DND-41 (cell line): Measurements from ENCODE around the gene MICAL3.

Experiments used
- ATAC-seq: fragments of 200-7000 bp; cut with Tn5 transposase; 3 replicates; pipeline ENCODE4 v1.9.1; 2021; ENCODE audit warnings: low read depth; ENCODE audit not compliant: insufficient read depth
- DNase-seq: peaks from one replicate; pipeline ENCODE4 v3.0.0-alpha.2; 2020
- H2AFZ ChIP-seq: 2 replicates; pipeline ENCODE4 v1.6.0; 2012; ENCODE audit warnings: low read depth, low read length
- H3K27ac ChIP-seq: 2 replicates; pipeline ENCODE4 v1.5.1; 2012; ENCODE audit warnings: low read length, inconsistent platforms
- H3K27me3 ChIP-seq: fragments of 200-600 bp; sonication (generic); 2 replicates; pipeline ENCODE4 v1.6.0; 2012; ENCODE audit warnings: low read length, mild to moderate bottlenecking, inconsistent platforms; ENCODE audit not compliant: insufficient read depth, poor library complexity
- H3K36me3 ChIP-seq: 2 replicates; pipeline ENCODE4 v1.5.1; 2012; ENCODE audit warnings: low read length, inconsistent platforms; ENCODE audit not compliant: insufficient read depth
- H3K4me1 ChIP-seq: 2 replicates; pipeline ENCODE4 v1.5.1; 2012; ENCODE audit warnings: mild to moderate bottlenecking, low read length; ENCODE audit not compliant: insufficient read depth
- H3K4me2 ChIP-seq: 2 replicates; pipeline ENCODE4 v1.6.0; 2012; ENCODE audit warnings: mild to moderate bottlenecking, moderate library complexity, low read length, inconsistent platforms; ENCODE audit not compliant: insufficient read depth
- H3K4me3 ChIP-seq, 2 experiments: fragments of 200-600 bp in 1 of 2; shearing (Covaris generic) in 1 of 2; 2 replicates each; pipeline ENCODE4 v1.5.1; 2012 to 2016; ENCODE audit warnings: inconsistent platforms in 2 of 2, low read length in 2 of 2, mild to moderate bottlenecking in 2 of 2, low read depth in 1 of 2, moderate library complexity in 1 of 2
- H3K79me2 ChIP-seq: 2 replicates; pipeline ENCODE4 v1.6.0; 2012; ENCODE audit warnings: low read length, inconsistent platforms; ENCODE audit not compliant: insufficient read depth
- H3K9ac ChIP-seq: 2 replicates; pipeline ENCODE4 v1.6.0; 2012; ENCODE audit warnings: low read depth, mild to moderate bottlenecking, inconsistent platforms, low read length, moderate library complexity
- H3K9me3 ChIP-seq: 2 replicates; pipeline ENCODE4 v1.5.1; 2012; ENCODE audit warnings: low read length, moderate library complexity, mild to moderate bottlenecking, inconsistent platforms; ENCODE audit not compliant: insufficient read depth, severe bottlenecking
- H4K20me1 ChIP-seq: 2 replicates; pipeline ENCODE4 v1.6.0; 2012; ENCODE audit warnings: low read length; ENCODE audit not compliant: insufficient read depth
- CTCF ChIP-seq: IDR thresholded peaks from 2 replicates; pipeline ENCODE4 v1.5.1; 2012; ENCODE audit warnings: borderline replicate concordance, low read length, moderate library complexity, mild to moderate bottlenecking; ENCODE audit not compliant: poor library complexity, severe bottlenecking; ENCODE audit errors: extremely low read depth
- EZH2 ChIP-seq: IDR thresholded peaks from 3 replicates; pipeline ENCODE4 v1.6.1; 2012; ENCODE audit warnings: borderline replicate concordance, low read depth, mild to moderate bottlenecking, moderate library complexity, low read length, inconsistent platforms; ENCODE audit not compliant: severe bottlenecking

The MICAL3 gene

GRCh38 chr22:18068381-18068988 lies 44.1 kb upstream of the MICAL3 start:
- H3K4me1 ChIP-seq = no peaks in the 10 kb centered on the region
- DNase-seq (no peak), ATAC-seq (no peak)
- no peak overlapping the region for H3K27ac ChIP-seq
- no peak overlapping the region for H2AFZ ChIP-seq
- H3K9me3 ChIP-seq = no peaks in the 10 kb centered on the region
- no peak overlapping the region for H3K4me2 ChIP-seq
- H3K79me2 ChIP-seq = no peaks in the 10 kb centered on the region
- no peak overlapping the region for H3K9ac ChIP-seq
- H3K36me3 ChIP-seq = no peaks in the 10 kb centered on the region
- TF ChIP-seq EZH2 = no peak
- TF ChIP-seq CTCF = no peak
- H3K4me3 ChIP-seq = no peak overlapping the region
- H3K27me3 ChIP-seq = peaks cover 32% of the 10 kb centered on the region
- no peaks in the 10 kb centered on the region for H4K20me1 ChIP-seq

GRCh38 chr22:18067548-18068341 lies 43.4 kb upstream of the MICAL3 start:
- no peak for DNase-seq
- TF ChIP-seq EZH2 (no peak), CTCF (no peak)
- Histone ChIP-seq H3K36me3 (no peaks in the 10 kb centered on the region), H3K27me3 (peaks cover 32% of the 10 kb centered on the region), H2AFZ (no peak overlapping the region), H3K79me2 (no peaks in the 10 kb centered on the region), H3K9me3 (no peaks in the 10 kb centered on the region), H4K20me1 (no peaks in the 10 kb centered on the region), H3K9ac (no peak overlapping the region), H3K27ac (no peak overlapping the region), H3K4me3 (no peak overlapping the region), H3K4me1 (no peaks in the 10 kb centered on the region), H3K4me2 (no peak overlapping the region)
- ATAC-seq = no peak

GRCh38 chr22:18067121-18067520 lies 42.8 kb upstream of the MICAL3 start:
- Histone ChIP-seq H3K4me1 (no peaks in the 10 kb centered on the region), H3K27me3 (peaks cover 32% of the 10 kb centered on the region), H3K9ac (no peak overlapping the region), H4K20me1 (no peaks in the 10 kb centered on the region), H3K79me2 (no peaks in the 10 kb centered on the region), H2AFZ (no peak overlapping the region), H3K36me3 (no peaks in the 10 kb centered on the region), H3K4me2 (no peak overlapping the region), H3K9me3 (no peaks in the 10 kb centered on the region), H3K27ac (no peak overlapping the region), H3K4me3 (no peak overlapping the region)
- DNase-seq (no peak), ATAC-seq (no peak)
- TF ChIP-seq CTCF = no peak
- TF ChIP-seq EZH2 = no peak
